GM21717 (cell line): ENCODE data around the gene TMEM72.

ENCODE experiments used
- ATAC-seq: cut with Tn5 transposase; IDR thresholded peaks from one replicate; pipeline ENCODE4 v1.9.1; 2021; ENCODE audit warnings: mild to moderate bottlenecking, moderate library complexity; ENCODE audit not compliant: unreplicated experiment

The TMEM72 gene

DNA sequence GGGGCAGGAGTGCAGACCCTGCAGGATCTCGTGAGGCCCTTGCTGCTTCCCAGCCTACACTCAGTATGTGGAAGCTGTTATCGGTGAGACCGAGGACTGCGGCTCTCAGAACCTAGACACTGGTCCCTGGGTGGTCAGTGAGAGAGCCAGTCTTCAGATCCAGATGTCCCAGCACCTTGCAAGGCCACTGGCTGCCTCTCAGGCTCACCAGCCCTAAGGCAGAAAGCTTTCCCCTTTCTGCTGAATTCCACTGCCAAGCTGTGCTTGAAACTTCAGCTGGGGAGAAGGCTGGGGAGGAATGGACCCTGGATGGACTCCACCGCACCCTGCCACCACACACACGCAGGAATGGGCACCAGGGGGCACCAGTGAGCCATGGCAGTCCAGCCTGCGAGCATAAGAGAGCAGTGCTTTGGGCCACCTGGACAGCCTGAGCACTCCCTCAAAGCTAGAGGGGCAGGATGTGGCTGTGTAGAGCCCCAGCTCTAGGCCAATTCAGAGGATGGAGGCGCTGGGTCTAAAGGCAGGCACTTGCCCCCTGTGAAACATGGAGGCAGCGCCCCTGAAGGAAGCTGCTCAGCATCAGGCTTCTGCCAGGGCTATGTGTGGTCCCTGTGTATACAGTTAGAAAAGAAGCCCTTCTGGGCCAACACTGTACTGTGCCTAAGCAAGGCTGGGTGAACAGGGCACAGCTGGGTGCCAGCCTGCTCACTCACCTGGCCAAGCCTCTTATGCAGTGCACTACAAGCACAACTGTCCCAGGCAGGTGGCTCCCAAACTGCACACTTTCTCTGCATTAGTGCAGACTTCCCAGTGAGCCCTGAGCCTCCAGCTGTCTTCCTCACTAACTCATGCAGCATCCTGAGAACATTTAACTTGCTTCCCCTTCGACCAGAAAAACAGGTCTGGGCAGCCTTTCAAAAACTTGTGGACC lies 21.6 kb downstream of the TMEM72 start:
- ATAC-seq = peak; percentile 84

DNA sequence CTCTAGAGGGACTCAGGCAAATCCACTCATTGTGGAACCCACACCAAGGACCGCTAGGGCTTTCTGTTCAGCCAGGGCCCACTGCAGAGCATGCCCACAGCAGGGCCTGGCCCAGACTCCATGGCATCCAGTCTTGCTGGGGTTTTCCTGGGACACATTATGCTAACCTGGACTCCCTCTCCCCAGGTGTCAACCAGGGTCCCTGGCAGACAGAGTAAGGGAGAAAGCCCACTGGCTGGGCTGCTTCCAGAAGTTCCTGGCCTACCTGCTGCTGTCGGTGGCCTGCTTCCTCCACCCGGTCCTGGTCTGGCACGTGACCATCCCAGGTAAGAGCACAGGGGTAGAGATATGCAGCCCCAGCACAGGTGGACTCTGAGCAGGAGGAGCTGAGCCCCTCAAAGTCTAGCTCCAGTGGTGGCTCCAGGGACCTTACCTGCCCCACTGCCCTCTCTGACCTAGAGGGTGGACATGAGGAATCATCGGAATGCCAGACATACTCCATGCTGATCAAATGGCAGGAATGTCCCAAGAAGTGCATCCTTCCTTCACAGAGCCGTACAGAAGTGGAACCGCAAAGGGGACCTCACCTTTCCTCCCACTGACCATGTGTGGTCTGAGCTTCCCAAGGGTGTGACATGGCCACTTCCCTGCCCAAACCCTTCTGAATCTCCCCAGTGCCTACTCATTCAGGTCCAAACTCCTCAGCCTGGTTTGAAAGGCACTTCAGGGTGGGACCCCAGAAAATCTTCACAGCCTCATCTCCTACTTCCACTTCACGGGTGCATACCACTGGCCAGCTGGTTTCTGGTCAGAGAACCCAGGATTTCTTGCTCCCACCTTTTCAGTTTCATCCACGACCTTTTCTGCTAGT lies 22.5 kb downstream of the TMEM72 start:
- ATAC-seq = no peak

DNA sequence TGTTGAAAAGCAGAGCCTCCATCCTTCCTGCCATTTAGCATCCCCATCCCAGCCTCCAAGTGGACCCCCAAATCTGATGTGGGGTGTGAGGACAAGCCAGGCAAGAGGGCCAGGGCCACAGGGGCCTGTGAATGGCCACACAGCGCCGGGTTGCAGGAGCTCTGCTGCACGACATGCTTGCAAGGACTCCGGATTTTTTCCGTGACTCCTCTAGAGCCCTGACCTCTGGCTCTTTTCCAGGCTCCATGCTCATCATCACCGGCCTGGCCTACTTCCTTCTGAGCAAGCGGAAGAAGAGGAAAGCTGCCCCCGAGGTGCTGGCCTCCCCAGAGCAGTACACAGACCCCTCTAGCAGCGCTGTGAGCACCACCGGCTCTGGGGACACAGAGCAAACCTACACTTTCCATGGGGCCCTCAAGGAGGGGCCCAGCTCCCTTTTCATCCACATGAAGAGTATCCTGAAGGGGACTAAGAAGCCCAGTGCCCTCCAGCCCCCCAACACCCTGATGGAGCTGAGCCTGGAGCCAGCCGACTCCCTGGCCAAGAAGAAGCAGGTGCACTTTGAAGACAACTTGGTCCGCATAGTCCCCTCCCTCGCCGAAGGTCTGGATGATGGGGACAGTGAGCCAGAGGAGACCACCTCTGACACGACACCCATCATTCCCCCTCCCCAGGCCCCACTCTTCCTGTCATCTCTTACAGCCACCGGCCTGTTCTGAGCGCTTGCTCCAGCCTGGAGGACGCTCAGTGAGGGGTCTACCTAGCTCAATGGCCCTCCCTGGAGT lies 23.5 kb downstream of the TMEM72 start:
- no peak for ATAC-seq

DNA sequence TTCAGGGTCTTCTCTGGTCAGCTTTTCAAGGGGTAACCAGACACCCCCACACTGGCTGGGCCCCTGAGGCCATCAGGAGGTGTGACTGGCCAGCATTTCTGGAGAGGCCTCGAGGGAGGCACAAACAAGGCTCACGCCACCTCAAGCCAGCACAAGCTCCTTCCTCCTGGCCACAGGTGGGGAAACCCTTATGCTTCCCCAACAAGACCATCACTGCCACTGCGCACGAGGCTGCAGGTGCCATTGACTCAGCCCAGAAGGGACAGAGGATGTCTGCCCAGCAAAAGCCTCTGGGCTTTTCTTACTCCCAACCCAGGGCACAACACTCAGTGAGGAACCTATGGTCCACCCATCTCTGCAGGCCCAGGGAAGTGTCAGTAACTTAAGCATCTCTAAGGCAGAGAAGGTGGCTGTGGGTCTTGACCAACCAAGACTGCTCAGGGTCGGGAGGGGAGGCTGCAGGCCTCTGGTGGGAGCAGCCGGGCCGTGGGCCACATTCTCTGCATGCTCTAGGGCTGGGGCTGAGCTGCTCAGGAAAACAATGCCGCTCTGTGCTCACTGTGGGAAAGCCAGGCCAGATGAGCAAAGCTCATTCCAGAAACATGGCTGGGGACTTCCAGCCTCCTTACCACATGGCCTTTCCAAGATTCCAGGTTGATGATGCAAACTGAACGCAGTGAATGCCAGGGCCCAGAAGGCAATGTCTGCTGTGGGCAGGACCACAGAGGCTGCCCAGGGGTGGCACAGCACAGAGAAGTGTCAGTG lies 24.2 kb downstream of the TMEM72 start:
- ATAC-seq = no peak

GRCh38 chr10:44935966-44936295 lies 24.8 kb downstream of the TMEM72 start:
- no peak for ATAC-seq

DNA sequence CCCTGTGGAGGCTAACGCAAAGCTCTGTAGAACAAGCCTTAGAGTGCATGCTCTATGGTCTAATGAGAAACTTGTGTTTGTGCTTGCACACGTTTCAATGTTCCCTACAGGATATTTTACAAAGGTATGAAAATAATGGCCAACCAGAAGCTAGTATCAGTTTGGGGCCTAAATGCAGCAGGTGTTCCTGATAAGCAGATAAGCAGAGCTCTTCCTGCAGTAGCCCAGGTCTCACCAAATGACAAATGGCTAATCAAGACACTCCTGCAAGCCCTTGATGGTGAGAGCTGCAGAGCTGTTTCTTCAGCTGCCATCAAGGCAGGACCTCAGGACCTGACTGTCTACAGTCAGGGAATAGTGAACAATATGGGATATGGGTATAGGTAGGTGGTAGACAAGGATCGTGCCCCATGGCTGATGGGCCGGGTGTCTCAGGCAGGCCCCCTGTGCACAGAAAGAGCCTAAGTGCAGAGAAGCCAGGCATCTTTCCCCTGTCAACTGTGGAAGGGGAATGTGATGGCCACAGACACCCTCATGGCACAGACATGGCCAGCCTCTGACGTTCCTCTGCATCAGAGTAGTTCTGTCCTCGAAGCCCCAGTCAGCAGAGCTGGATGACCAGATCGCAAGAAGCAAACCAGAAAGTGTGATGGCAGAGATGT lies 25.3 kb downstream of the TMEM72 start:
- no peak for ATAC-seq

DNA sequence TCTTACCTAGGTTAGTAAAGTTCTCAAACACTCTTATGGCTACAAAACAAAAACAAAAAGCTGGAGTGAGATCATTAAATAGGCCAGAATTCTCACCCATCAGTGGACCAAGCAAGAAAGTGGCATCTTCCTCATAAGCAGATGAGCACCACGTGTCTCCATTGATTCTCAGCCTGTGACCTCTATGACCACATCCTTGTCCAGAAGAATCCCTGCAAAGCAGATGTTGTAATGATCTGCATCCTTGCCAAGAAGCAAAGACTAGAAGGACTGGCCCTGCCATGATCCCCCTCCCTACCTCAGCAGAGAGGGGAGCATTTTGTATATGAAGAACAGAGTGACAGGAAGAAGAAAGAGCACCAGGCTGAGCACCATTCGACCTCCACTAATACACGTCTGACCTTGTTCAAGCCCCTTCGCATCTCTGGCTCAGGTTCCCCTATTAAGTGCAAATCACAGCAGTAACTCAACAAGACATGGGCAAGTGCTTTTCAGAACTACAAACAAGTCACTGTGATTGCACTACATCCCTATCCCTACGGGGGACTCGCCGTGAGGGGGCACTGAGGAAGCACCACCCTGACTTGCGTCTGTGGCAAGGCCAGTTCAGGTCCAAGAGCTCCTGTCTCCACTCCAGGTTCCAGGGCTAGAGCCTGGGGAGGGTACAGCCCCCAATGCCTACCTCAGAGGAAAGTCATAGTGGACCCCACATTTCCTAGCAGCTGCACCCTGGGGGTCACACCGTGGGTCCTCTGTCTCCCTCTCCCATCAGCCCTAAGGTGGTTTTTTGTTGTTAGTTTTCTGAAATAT lies 26.3 kb downstream of the TMEM72 start:
- no peak for ATAC-seq

GRCh38 chr10:44938956-44939355 lies 27.8 kb downstream of the TMEM72 start:
- ATAC-seq = no peak

DNA sequence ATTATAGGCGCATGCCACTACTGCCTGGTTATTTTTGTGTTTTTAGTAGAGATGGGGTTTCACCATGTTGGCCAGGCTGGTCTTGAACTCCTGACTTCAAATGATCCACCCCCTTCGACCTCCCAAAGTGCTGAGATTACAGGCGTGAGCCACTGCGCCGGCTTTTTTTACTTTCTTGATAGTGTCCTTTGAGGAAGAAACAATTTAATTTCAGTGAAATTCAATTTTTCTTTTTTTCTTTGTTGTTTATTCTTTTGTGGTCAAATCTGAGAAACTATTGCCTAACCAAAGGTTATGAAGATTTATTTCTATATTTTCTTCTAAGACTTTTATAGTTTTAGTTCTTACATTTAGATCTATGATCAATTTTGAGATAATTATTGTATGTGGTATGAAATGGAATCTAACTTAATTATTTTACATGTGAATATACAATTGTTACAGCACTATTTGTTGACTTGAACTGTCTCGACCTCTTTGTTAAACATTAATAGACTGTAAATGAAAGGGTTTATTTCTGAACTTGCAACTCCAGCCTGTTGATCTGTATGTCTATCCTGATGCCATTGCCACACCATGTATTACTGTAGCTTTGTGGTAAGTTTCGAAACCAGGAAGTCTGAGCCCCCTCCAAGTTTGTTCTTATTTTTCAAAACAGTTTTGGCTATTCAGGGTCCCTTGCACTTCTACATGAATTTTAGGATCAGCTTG lies 28.7 kb downstream of the TMEM72 start:
- ATAC-seq = no peak

DNA sequence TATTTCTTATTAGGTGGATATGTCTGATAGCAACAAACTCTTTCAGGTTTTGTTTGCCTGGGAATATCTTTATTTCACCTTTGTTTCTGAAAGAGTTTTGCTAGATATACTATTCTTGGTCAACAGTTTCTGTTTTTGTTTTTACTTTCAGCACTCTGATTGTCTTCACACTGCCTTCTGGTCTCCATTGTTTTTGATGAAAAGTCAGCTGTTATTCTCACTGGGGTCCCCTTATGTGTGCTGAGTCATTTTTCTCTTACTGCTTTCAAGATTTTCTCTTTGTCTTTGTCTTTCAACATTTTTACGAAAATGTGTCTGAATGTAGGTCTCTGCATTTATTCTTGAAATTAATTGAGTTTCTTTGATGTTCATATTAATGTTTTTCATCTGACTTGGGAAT lies 33.2 kb downstream of the TMEM72 start:
- ATAC-seq = no peak

- peak; percentile 46 for ATAC-seq
Observed at GRCh38 chr10:44946205-44946604, 35.1 kb downstream of the TMEM72 start.

- peak; percentile 62 for ATAC-seq
Observed at GRCh38 chr10:44947371-44948152, 36.4 kb downstream of the TMEM72 start.

DNA sequence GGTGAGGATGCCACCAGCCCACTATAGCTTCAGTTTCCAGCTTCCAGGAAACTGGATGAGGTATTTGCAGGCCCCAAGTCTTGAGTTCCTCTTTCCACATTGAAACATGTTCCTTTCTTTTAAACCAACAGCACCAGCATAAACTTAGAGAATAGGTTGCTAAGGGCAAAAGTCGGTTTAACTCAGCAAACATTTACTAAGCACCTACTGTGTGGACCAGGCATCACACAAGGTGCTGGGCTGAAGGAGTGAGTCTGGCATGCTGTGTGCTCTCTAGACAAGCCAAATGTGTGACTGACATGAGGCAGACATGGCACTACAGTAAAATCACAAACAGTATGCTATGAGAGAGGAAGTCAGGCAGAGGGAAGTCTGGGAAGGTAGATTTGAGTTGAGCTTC lies 37.5 kb downstream of the TMEM72 start:
- ATAC-seq = no peak

- no peak for ATAC-seq
Observed at GRCh38 chr10:44949127-44949802, 38.1 kb downstream of the TMEM72 start.

DNA sequence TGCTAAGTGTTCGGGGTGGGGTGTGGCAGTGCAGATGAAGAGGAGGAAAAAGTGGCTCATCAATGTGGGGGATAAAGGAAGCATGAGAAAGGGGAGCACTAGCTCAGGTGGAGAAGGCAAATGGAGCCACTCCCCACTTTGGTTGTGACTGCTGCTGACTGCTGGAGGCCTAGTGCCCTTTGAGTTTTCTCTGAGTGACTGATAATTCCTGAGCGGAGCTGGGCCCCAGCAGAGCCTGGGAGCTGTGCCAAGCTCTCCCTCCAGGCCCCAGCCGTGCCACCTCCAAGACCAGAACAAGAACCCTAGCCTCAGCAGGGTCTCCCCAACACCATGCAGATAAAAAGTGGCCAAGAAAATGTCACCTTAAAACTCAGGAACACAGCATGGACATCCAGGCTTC lies 38.8 kb downstream of the TMEM72 start:
- no peak for ATAC-seq

GRCh38 chr10:44950326-44951225 lies 39.4 kb downstream of the TMEM72 start:
- ATAC-seq = no peak
